GM18520 (cell line): ENCODE measurements around the gene BTNL8.

Source experiments
- ATAC-seq: cut with Tn5 transposase; IDR thresholded peaks from one replicate; pipeline ENCODE4 v1.9.1; 2021; ENCODE audit not compliant: unreplicated experiment

The BTNL8 gene, protein sequence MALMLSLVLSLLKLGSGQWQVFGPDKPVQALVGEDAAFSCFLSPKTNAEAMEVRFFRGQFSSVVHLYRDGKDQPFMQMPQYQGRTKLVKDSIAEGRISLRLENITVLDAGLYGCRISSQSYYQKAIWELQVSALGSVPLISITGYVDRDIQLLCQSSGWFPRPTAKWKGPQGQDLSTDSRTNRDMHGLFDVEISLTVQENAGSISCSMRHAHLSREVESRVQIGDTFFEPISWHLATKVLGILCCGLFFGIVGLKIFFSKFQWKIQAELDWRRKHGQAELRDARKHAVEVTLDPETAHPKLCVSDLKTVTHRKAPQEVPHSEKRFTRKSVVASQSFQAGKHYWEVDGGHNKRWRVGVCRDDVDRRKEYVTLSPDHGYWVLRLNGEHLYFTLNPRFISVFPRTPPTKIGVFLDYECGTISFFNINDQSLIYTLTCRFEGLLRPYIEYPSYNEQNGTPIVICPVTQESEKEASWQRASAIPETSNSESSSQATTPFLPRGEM

DNA sequence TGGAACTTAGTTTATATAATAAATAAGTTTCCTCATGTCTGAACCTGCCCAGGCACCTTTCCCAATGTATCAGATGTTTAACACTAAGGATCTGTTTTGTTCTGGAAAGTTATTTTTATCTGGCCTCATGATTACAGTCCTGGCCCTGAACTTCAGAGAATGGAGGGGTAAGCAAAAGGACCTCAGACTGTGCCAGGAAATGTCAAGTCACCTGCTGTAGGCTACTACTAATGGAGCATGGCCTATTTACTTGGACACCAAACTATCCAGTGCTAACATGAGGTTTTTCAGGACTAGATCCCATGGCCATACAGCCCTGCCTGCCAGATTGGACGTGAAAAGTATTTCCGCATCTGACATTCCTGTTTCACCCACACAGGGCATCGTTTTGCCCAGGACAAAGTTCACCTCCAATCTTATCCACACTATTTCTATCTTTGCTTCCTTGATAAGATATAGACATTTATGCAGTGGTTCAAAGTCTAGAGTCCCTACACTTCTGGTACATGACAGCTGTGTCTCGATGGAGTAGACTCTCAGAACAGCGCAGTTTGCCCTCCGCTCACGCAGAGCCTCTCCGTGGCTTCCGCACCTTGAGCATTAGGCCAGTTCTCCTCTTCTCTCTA is at the start of gene BTNL8:
TSS of gene BTNL8 (plus strand) at position 539 of the 626 bp plus-strand sequence. CDS start 152 bp downstream, outside the sequence.
- no peak for ATAC-seq

DNA sequence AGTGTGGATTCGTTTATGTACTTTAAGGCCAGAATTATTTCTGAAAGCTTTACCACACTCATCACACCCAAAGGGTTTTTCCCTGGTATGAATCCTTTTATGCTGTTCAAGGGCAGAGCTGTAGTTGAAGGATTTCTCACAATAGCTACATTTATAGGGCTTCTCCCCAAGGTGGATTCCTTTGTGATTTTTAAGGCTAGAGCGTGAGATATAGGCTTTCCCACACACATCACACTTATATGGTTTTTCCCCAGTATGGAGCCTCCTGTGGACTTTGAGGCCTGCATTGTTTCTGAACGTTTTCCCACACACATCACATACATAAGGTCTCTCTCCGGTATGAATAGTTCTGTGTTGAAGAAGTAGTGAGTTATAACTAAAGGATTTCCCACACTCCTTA is 49.1 kb upstream of the BTNL8 start:
- no peak for ATAC-seq

DNA sequence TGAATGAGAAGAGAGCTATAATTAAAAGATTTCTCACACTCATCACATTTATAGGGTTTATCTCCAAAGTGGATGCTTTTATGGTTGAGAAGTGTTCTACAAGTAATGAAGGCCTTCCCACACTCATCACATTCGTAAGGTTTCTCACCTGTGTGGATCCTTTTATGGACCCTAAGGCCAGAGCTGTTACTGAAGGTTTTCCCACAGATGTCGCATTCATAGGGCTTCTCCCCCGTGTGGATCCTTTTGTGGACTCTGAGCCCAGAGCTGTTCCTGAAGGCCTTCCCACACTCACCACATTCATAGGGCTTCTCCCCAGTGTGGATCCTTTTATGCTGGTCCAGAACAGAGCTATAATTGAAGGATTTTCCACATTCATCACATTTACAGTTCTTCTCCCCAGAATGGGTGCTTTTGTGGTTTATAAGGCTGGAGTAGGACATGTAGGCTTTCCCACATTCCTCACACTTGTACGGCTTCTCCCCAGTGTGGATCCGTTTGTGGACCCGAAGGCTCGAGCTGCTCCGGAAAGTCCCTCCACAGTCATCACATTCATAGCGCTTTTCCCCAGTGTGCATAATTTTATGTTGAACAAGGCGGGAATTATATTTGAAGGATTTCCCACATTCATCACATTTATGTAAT is 48.4 kb upstream of the BTNL8 start:
- ATAC-seq, result no peak

DNA sequence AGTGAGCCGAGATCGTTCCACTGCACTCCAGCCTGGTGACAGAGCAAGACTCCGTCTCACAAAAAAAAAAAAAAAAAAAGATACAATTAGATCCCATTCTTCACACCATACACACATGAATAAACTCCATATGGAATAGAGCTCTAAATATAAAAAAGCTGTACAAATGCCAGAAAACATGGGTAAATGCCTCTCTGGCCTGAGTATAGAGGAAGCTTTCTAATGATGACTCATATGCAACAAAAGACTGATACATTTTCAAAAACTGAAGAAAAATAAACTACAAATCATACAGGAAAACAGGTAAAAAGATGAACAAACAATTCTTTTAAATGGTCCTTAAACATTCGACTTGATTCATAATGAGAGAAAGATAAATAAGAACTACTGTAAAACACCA is 46.5 kb upstream of the BTNL8 start:
- no peak for ATAC-seq

DNA sequence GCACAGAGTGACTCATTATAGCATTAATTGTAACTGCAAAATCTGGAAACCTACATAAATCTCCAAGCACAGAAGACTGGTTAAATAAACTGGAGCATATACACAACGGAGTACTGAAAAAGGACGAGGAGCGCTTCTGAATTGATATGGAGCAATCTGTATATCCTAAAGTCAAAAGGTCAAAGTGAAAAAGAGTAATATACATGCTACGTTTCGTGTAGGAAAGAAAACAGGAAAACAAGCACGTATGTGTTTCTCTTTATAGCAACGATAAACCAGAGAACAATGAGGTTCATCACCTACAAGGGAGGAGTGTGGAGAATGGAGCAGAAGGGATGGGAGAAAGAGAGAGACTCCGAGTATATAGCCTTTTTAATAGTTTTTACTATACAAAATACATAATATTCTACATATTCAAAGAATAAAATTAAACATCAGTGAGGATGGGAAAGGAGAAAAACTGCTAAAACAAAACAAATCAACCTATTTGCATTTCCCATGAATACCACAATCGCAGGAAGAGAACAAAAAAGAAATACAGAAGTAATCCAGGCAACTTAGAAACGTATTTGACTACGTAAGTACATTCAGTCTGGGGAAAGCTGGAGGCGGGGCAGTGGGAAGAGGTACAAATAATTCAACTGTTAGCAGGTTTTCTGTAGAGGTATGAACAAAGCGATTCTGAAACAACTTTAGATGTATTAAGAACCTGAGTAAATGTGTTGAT is 45.7 kb upstream of the BTNL8 start:
- ATAC-seq, result no peak

DNA sequence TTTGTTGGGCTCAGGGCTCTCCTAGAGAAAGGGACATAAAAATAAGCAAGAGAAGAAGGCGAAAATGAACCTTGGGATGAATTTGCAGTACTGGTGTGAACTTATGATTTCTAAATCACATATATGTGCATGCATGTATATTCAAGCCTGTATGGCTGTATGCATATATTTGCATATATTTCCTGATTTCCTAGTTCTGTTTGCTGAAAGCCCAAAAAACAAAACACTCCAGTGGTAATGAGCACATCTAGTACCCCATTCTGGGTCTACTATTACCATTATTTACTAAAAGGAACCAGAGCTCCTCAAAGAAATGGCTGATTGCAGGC is 45.1 kb upstream of the BTNL8 start:
- no peak for ATAC-seq

DNA sequence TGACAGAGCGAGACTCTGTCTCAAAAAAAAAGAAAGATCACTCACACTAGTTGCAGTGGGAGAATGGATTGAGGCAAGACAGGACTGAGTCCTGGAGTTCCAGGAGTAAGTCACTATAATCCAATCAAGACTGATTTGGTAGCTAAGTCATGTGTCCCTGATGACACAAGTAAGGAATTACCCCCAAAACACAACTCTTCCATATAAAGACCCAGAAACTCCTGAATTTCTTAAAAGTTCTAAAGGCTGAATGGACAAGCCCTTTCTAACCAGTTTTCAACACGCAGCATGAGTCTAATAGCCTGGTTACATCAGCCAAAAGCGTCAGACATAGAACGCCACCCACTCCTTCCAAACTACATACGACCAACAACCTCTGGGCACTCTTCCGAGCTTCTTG is 40.4 kb upstream of the BTNL8 start:
- ATAC-seq, result no peak

DNA sequence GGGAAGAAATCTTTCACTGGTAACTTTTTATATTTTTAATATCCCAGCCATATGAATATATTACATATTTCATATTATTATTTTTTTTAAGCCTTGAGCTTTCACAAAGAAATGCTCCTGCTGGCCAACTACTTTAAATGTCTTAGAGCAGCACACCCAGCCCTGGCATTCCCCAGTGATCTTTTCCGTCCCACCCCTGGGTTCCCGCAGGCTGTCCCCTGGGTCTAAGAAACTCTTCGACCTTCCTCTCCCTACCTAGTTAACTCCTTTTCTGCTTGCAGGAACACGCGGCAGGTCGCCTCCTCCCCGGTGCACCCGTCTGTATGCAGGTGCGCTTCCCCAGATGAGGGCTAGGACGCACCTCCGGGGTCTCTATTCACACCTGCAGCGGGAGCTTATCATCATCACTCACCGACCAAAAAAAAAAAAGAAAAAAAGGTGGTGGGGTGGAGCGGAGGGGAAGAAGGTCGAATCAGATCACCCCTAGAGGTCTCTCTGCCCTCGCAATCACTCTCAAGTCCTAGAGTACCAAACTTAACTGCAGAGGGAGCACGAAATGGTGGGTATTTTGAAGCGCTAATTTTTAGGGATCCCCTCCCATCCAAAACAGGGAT is 38.6 kb upstream of the BTNL8 start:
- peak; percentile 32 for ATAC-seq

DNA sequence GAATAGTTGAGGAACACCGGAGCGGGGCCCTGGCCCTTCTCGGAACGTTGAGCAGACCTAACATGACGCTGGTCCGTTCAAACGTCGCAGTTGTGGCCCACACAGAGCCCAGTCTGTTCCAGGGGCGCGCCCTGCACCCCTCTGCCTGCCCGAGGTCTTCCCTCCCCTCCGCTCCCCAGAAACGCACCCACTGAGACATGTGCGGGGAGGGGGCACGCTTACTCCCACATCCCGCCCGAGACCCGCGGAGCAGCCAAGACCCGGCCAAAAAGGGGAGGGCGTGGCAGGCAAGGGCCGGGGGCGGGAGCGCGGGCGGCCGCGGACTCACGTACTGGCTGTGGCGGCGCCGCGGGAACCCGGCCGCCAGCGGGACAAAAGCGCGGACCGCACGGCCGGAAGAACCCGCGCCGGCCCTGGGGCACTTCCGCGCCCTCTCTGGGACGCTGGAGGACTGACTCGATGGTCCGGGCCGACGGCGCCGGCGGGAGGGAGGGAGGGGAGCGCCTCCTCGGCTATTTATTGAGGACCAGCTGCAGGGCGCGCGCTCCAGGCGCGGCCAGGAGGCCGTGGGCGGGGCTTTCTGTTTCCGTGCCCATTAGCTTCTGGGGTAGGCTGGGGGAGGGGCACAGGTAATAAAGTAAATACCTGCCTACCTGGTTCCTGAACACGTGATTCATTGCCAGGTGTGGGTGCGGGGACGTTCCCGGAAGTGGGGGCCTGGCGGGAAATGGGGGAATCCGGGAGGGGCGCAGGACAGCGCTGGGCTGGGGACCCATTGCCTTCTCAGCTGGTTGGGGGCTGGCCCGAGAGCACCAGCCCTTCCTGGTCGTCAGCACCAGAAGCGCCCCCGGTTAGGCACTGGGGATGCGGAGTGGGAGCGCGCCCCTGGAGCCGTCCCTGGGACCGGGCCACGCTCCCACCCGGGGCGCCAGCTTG is 37.8 kb upstream of the BTNL8 start, which contains the start of gene ZFP62:
TSS of gene ZFP62 (minus strand) at position 390 of the 936 bp plus-strand sequence. CDS start at position 333, 57 bp downstream.
- ATAC-seq, result peak; percentile 84

DNA sequence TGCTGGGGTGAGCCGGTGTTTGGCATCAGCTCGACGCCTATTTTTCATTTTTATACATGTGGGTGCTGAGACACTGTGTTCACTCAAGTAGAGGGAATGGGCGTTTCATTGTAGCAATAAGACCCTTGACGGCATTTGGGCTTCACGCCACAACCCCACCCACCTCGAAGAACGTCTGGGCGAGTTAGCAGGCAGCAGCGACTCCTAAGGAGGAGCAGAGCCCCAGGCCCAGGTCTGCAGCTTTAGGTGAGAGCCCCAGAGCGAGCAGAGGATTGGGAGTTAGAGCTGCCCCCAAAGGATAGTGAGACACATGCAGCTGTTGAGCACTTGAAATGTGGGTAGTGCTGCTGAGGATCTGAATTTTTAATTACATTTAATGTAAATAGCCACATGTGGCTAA is 36.3 kb upstream of the BTNL8 start:
- no peak for ATAC-seq

DNA sequence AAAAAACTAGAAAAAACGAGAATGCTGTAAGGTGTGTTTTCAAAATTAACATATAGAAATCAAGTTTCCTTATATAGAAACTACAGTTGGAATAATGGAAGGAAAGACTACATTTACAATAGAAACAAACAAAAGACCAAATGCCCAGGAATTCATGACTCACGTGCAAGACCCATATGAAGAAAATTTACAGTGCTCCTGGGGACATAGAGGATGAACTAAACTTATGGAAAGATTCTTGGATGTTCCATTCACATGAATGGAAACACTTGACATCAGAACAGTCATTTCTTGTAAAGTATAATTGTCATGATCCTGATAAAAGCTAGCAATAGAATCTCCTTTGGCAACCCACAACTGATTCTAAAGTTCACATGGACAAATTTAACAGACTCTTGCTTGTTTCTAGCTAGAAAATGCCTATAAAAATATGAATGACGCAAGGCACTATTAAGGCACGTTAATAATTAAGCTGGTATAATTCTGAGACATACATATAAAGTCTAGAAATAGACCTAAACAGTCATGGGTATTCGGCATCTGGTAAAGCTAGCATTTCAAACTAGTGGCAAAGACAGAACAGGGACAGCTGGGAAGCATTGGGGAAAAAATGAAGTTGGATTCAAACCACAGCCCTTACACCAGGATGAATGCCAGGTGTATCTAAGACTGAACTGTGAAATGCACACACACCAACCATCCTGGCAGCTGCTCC is 32.8 kb upstream of the BTNL8 start:
- ATAC-seq, result no peak

DNA sequence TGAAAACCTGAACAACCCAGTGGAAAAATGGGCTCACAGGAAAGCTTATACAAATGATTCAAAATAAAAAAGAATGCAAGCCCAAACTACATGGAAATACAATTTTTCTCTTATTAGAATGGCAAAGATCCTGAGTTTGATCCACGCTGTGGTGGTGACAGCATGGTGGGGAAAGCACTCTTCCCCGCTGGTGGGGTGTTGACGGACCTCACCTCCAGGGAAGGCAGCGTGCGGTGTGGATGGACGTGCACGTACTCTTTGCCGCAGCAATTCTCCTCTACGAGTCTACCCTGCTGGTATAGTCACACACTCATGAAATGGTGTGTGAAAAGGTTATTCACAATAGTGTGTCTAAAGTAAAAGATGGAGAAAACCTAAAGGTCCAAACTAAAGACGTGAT is 32.0 kb upstream of the BTNL8 start:
- no peak for ATAC-seq

DNA sequence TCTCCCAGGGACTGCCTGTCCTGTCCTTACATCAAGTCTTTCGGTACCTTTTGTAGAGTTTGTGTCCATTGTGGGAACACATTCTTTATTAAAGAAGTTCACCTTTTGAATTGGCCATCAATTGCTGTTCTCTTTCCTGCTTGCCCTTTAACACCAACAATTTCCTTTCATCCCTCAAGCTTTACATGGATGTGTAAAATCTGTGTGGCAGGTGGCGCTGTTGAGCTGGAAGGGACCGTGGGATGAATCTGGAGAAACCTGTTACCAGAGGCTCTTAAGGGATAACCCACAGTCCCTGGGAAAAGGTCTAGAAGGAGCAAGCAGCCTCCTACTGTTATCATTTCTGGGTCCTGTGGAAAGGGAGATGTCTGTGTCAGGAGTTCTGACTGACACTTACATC is 30.0 kb upstream of the BTNL8 start:
- ATAC-seq, result no peak

DNA sequence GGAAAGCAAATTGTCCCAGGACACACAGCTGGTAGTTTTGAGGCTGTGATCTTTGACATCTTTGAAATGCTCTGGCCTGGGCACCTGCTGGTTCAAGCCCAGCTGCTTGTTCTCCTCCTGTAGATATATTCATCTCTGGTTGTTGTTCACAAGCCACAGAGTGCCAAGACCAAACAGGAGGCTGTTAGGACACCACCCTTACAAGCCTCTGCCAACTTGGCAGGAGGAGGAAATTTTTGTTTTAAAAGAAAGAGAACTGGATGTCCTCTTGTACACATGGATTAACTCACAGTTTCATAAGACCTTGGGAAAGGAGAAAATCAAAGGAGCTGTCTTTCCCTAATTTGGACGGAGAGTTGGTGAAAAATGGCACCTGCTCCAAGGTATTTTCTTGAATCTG is 29.4 kb upstream of the BTNL8 start:
- ATAC-seq, result no peak

DNA sequence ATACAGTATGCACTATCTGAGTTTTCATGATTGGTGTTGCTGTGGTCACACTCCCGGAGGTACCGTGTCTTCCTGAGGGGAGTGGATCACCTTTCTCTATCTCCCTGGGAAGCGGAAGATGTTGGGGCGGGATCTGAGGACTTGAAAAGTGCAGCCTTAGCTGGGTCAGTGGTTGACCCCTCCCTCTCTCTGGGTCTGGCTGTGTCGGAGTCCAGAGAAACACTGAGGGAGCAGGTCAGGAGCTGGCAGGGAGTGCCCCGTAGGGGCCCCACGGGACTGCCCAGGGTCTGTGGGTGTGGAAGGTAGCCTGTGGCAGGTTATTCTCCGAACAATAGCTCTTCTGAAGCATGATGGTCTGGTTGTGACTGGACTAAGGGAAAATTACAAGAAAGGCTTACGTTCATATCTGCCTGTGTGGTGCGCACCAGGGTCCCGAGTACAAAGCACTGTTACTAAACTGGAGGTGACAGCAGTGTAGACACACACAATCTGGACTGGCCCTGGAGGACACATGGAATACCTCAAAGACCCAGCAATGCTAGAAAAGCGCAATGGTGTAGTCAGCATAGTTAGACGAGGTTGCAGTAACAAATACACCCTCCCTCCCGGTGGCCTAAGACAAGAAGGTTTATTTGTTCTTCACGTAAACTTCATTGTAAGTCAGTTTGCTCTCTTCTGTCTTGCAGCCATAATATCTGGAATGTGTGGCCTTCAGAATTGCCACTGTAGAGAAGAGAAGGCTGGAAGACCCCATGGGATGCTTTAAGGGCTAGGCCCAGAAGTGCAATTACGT is 28.5 kb upstream of the BTNL8 start:
- ATAC-seq, result no peak

DNA sequence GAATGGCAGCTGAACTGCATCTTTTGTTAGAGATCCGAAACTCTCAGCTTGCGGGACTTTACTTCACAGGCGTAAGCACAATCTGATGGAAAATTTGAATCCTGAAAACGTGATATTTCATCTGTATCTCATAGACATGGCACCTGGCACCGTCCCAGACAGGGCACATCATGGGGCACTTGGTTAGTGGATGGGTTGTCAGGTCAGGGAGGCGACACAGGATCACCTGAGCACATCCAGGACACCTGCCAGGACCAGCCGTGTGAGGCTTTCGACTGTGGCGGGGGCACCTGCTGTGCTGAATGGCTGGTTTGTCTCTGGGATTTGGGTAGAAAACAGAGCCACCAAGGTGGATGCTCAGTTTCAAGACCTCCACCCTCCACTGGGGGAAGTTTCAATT is 26.5 kb upstream of the BTNL8 start:
- no peak for ATAC-seq

DNA sequence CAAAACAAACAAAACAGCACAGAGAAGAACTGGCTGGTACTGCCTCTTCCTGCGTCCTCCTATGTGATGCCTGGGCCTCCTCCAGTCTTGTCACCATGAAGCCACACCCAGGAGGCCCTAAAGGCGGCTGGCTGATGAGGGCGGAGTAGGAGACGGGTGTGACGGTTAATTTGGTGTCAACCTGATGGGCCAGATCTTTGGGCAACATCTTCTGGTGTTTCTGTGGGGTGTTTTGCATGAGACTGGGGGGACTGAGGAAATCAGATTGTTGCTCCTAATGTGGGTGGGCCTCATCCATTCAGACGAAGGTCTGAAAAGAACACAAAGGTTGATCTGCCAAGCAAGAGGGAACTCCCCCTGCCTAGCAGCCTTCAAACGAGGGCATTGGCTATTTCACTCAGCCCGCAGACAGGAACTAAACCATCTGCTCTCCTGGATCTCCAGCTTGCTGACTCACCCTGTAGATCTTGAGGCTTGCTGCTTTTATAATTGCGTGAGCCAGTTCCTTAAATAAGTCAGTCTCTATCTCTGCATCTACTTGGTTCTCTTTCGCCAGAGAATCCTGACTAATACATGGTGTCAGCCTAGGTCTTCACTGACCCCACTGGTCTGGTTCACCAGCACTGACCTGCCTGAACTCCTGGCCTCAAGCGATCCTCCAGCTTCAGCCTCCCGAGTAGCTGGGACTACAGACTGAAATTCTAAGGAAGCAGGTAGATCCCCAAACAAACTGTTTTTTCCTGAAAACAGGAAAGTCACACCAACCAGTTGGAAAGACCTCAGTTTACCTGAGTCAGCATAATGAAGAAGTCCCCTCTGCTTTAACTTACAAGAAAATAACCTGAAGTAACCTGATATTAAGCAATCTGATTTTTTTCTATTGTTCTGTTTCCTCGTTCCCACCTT is 25.1 kb upstream of the BTNL8 start:
- no peak for ATAC-seq
